GM12874 (cell line): ENCODE data around the gene ATP2A2.

ENCODE experiments used
- TF ChIP-seq, protein P1 (sequence below): IDR thresholded peaks from 2 replicates; pipeline ENCODE4 v1.5.1; 2011; ENCODE audit warnings: low read depth, mild to moderate bottlenecking, control low read depth, low read length, moderate library complexity; ENCODE audit not compliant: insufficient read depth

Gene ATP2A2

DNA sequence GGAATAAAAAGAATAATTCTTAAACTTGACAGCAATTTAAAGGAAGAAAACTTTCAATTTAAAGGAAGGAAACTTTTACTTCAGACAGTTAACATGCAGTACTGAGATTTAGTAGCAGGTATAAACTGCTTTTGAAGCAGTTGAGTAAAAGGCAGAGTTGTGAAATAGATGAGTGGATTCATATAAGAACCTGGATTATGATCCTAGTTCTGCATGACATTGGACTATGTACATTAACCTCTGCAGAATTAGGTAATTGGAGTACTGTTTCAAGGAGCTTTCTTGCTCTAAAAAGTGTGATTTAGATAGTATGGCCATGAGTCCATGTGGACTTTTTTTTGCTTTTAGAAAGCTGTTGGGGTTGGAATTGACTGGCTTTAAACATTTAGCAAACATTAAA is 29.7 kb downstream of the ATP2A2 start:
- TF ChIP-seq, protein P1, sequence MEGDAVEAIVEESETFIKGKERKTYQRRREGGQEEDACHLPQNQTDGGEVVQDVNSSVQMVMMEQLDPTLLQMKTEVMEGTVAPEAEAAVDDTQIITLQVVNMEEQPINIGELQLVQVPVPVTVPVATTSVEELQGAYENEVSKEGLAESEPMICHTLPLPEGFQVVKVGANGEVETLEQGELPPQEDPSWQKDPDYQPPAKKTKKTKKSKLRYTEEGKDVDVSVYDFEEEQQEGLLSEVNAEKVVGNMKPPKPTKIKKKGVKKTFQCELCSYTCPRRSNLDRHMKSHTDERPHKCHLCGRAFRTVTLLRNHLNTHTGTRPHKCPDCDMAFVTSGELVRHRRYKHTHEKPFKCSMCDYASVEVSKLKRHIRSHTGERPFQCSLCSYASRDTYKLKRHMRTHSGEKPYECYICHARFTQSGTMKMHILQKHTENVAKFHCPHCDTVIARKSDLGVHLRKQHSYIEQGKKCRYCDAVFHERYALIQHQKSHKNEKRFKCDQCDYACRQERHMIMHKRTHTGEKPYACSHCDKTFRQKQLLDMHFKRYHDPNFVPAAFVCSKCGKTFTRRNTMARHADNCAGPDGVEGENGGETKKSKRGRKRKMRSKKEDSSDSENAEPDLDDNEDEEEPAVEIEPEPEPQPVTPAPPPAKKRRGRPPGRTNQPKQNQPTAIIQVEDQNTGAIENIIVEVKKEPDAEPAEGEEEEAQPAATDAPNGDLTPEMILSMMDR: no peak

DNA sequence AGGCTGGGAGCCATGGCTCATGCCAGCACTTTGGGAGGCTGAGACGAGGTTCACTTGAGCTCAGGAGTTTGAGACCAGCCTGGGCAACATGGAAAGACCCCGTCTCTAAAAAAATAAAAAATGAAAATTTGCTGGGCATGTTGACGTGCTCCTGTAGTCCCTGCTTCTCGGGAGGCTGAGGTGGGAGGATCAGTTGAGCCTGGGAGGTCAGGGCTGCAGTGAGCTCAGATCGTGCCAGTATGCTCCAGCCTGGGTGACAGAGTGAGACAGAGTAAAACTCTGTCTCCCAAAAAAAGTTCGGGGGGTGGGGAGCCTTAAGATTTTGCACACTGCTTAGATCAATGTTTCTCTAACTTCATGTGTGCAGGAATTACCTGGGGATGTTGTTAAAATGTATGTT is 30.9 kb downstream of the ATP2A2 start:
- TF ChIP-seq, protein P1: no peak

DNA sequence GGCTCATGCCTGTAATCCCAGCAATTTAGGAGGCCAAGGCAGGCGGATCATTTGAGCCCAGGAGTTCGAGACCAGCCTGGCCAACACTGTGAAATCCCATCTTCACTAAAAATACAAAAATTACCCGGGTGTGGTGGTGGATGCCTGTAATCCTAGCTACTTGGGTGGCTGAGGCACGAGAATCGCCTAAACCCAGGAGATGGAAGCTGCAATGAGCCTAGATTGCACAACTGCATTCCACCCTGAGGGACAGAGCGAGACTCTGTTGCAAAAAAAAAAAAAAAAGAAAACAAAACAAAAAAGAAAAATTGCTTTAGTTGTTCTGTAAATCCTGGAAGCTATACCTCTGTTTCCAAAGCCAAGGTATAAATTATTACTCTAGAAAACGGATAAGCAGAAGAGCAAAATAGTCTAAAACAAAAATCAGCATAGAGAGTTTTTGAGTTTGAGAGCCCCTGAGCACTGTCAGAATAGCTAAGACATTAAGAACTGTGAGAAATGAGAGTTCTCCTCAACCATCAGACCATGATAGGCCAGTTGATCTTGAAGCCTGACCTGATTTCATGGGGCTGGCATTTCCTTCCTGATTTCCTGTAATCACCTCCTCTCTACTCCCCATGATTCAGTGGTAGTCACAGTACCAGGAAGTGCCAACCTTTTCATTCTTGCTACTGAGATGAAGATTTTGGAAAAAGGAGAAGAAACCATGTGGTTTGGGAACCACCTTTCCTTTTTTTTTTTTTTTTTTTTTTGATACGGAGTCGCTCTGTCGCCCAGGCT is 31.7 kb downstream of the ATP2A2 start:
- TF ChIP-seq, protein P1: no peak

DNA sequence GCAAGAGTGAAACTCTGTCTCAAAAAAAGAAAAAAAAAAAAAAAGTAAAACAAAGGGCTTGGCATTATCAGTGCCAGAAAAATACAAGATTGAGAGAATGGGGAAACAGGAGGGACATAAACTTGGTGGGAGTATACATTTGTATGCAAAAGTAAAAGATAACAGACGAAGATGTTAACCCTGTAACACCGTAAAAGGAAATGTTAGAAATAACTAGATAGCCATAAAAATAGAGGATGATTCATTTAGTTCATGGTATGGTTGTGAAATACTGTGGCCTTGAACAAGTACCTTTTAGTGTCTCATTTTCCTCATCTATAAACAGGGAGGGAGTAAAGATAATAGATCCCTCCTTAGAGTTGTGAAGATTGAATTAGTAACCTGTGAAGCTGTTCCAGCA is 33.3 kb downstream of the ATP2A2 start:
- TF ChIP-seq, protein P1: no peak

DNA sequence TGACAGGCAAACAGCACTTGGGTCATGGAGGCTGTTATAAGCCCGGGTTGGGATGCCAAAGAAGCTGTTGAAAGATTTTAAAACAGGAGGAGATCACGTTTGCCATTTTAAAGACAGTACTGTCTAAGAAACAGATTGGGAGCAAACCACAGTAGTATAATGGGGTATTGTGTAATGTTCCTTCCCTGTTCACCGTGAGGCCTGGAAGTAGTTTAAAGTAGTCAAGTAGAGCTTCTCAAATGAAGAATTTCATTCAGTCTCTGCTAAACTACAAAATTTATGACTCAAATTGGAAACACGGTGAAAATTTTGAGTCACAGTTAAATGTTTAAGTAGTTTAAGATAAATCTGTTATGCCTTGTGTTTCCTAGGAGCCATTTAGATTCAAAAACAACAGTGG is 35.8 kb downstream of the ATP2A2 start:
- TF ChIP-seq, protein P1: no peak

DNA sequence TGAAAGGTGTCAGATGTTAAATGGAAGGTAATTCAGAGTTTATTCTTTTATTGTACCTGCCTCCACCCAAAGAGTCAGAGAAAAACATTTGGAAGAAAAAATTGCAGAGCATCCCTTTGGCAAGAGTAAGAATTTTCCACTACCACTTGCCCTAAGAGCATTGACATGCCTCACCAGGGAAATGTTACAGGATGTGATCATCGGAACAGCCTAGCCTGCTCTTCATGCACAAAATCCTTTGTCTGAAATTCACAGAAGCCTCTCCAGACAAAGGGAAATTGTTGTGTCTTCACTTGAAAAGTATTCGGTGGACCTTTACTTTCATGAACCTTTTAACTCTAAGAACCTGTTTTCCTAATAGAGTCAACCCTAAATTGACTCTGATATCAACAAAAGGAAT is 36.9 kb downstream of the ATP2A2 start:
- TF ChIP-seq, protein P1: no peak

DNA sequence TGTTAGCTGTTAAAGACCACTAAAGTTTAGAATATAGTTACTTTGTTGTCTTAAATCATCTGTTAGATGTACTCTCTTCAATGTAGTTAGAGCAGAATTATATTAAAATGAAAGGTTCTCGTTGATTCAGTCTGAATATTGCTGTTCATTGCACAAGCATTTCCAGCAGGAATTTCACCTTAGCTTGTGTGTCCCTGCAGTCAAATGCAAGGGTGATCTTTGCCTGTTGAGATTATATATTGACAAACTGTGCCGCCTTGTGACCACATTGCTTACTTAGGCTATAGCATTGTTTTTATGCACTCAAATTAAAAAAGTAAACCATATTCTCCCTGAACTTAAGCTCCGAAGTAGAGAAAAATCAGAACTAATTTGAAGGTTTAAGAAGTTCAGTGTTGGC is 39.5 kb downstream of the ATP2A2 start:
- TF ChIP-seq, protein P1: no peak
